ENCODE results near the gene SCN10A. TPM values are rescaled to one million over a fixed set of nuclear protein-coding genes. Genes with fewer than 3 reads are reported as not detected.
A peak's percentile ranks its signal among the peaks of the same experiment; 100 is the strongest.

The SCN10A gene
- total and polyA plus RNA-seq, 9 of the 15 experiments (the other 6 are each of a cell fraction or from before 2014, with no cell fraction given), result not detected

DNA sequence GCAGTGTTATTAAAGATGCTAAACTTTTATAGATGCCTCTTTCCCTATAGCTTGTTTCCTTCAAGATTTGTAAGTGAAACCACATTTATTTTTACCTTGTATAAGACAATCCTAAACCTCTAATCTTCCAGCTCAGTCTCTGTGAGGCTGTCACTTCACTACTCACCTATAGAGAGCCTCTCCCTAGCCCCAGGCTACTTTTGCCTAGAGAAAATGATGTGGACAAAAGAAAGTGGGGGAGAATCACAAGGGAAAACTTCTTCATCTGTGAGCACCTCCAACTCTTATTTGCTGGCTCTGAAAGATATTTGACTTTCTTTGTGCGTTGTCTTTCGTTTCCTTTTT is 91.7 kb downstream of the SCN10A start (continued):
- TF ChIP-seq MTA3 (IDR thresholded peaks at IDR 0.05; ENCODE audit: borderline replicate concordance) (peak; percentile 1; the same call in 1 of the 2 replicates), ZNF282 (CRISPR knock-in tag; IDR thresholded peaks at IDR 0.05) (no peak), LEF1 (IDR thresholded peaks at IDR 0.05) (no peak), FOXJ3 (CRISPR knock-in tag; IDR thresholded peaks at IDR 0.05) (no peak), KLF13 (tag; IDR thresholded peaks at IDR 0.05; ENCODE audit: borderline replicate concordance, low read depth) (no peak), SMARCA5 (IDR thresholded peaks at IDR 0.05) (no peak), FOXA3 (CRISPR knock-in tag; conservative IDR thresholded peaks at IDR 0.05 in 1 of 2, IDR thresholded peaks at IDR 0.05 in 1 of 2) (no peak), MCM5 (IDR thresholded peaks at IDR 0.05; ENCODE audit: low read depth) (no peak), MED1 (CRISPR knock-in tag; IDR thresholded peaks at IDR 0.05; ENCODE audit: borderline replicate concordance) (no peak), ZNF311 (CRISPR knock-in tag; IDR thresholded peaks at IDR 0.05) (no peak), GABPA (tag; conservative IDR thresholded peaks at IDR 0.05; ENCODE audit: low read depth) (no peak), TGIF2 (CRISPR knock-in tag; IDR thresholded peaks at IDR 0.05) (no peak), SMARCE1 (IDR thresholded peaks at IDR 0.05) (no peak), BDP1 (IDR thresholded peaks at IDR 0.05; ENCODE audit: insufficient read depth, insufficient read length) (no peak), MYBL2 (IDR thresholded peaks at IDR 0.05; ENCODE audit: low read depth) (no peak), MYBL2 (CRISPR knock-in tag; IDR thresholded peaks at IDR 0.05; ENCODE audit: borderline replicate concordance) (no peak), NCOA2 (IDR thresholded peaks at IDR 0.05; ENCODE audit: partially characterized antibody in 2 of 2) (peak in 1 of 2 experiments; percentile 2), L3MBTL2 (IDR thresholded peaks at IDR 0.05) (0 out of 2 replicates have a peak, but pooled peaks have one; percentile 25), ZNF644 (tag; IDR thresholded peaks at IDR 0.05; ENCODE audit: low read depth) (peak; percentile 10; the same call in 1 of the 2 replicates), ZNF316 (IDR thresholded peaks at IDR 0.05) (no peak), KLF1 (tag; IDR thresholded peaks at IDR 0.05) (no peak), IRF2 (CRISPR knock-in tag; IDR thresholded peaks at IDR 0.05) (no peak)
- TF ChIP-seq, protein P1, sequence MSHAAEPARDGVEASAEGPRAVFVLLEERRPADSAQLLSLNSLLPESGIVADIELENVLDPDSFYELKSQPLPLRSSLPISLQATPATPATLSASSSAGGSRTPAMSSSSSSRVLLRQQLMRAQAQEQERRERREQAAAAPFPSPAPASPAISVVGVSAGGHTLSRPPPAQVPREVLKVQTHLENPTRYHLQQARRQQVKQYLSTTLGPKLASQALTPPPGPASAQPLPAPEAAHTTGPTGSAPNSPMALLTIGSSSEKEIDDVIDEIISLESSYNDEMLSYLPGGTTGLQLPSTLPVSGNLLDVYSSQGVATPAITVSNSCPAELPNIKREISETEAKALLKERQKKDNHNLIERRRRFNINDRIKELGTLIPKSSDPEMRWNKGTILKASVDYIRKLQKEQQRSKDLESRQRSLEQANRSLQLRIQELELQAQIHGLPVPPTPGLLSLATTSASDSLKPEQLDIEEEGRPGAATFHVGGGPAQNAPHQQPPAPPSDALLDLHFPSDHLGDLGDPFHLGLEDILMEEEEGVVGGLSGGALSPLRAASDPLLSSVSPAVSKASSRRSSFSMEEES (CRISPR knock-in tag; IDR thresholded peaks at IDR 0.05), result no peak
- TF ChIP-seq, protein P2, sequence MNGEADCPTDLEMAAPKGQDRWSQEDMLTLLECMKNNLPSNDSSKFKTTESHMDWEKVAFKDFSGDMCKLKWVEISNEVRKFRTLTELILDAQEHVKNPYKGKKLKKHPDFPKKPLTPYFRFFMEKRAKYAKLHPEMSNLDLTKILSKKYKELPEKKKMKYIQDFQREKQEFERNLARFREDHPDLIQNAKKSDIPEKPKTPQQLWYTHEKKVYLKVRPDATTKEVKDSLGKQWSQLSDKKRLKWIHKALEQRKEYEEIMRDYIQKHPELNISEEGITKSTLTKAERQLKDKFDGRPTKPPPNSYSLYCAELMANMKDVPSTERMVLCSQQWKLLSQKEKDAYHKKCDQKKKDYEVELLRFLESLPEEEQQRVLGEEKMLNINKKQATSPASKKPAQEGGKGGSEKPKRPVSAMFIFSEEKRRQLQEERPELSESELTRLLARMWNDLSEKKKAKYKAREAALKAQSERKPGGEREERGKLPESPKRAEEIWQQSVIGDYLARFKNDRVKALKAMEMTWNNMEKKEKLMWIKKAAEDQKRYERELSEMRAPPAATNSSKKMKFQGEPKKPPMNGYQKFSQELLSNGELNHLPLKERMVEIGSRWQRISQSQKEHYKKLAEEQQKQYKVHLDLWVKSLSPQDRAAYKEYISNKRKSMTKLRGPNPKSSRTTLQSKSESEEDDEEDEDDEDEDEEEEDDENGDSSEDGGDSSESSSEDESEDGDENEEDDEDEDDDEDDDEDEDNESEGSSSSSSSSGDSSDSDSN (IDR thresholded peaks at IDR 0.05; ENCODE audit: borderline replicate concordance in 1 of 2, low read depth in 2 of 2, low read length in 2 of 2), result 0 out of 4 replicates have a peak, but pooled peaks of 1 of the 2 experiments have one; percentile 2
- TF ChIP-seq, protein P3, sequence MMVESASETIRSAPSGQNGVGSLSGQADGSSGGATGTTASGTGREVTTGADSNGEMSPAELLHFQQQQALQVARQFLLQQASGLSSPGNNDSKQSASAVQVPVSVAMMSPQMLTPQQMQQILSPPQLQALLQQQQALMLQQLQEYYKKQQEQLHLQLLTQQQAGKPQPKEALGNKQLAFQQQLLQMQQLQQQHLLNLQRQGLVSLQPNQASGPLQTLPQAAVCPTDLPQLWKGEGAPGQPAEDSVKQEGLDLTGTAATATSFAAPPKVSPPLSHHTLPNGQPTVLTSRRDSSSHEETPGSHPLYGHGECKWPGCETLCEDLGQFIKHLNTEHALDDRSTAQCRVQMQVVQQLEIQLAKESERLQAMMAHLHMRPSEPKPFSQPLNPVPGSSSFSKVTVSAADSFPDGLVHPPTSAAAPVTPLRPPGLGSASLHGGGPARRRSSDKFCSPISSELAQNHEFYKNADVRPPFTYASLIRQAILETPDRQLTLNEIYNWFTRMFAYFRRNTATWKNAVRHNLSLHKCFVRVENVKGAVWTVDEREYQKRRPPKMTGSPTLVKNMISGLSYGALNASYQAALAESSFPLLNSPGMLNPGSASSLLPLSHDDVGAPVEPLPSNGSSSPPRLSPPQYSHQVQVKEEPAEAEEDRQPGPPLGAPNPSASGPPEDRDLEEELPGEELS (CRISPR knock-in tag; IDR thresholded peaks at IDR 0.05; ENCODE audit: borderline replicate concordance), result 0 out of 2 replicates have a peak, but pooled peaks have one; percentile 34
